Measurements from ENCODE around the gene TRPM2. TPM values are rescaled to one million over a fixed set of nuclear protein-coding genes. Genes with fewer than 3 reads are reported as not detected.

TRPM2 gene
- polyA plus RNA-seq, 3 donors from 2014 or later, result 3.0 to 11.1 (median 4.4) TPM

DNA sequence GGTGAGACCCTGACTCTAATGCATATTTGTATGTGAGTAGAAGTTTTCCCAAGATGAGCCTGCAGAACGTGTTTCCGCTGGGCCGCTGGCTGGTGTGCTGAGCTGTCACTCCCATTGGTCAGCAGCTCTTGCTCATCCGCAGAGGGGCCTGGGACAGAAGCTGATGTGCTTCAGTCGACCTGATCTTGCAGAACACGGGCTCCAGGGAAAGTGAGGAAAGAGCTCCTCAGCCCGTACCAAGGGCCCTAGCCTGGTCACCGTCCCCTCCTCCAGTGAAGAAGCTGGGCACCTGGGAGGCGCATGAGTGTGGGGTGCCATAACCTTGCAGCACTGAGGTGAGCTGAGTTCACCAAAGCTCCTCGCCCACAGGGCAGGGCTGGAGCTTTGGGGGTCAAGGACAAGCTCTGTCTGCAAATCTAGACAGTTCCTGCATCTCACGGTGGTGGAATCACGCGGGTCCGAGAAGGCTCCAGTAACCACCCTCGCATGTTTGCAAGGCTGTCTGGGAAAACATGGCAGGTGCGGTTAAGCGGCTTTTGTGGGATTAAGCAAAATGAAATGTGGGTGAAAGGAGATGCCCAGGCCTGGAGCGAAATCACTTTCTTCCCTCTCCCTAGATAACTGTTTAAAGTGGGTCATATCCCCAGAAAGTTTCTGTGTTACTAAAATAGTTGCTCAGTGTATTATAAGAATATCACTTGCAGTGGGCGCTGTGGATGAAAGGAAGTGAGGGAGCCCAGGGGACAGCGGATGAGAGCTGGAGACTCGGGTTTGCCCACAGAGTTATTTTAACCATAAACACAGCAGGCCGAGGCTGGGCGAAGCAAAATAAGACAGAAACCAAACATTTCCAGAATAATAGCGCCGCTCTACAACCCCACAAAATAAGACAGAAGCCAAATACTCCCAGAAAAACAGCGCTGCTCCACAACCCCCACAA is 68.8 kb downstream of the TRPM2 start:
- peaks cover 2 to 7% (median 4%) of the 10 kb centered on the region in 3 donors for H3K27me3 Mint-ChIP-seq (ENCODE audit: low read depth in 3 of 3)
- peaks cover 0 to 4% of the 10 kb centered on the region in 2 donors for H3K4me1 Mint-ChIP-seq
- H3K27ac Mint-ChIP-seq, result peak overlapping the region in 1 of 6 donors; percentile 24
- no peak for DNase-seq
- H3K4me3 Mint-ChIP-seq, result no peak overlapping the region
- peaks cover 0 to 2% (median 0%) of the 10 kb centered on the region in 6 donors for H3K9me3 Mint-ChIP-seq
- H3K36me3 Mint-ChIP-seq, result peaks cover 6 to 10% (median 8%) of the 10 kb centered on the region in 3 donors

DNA sequence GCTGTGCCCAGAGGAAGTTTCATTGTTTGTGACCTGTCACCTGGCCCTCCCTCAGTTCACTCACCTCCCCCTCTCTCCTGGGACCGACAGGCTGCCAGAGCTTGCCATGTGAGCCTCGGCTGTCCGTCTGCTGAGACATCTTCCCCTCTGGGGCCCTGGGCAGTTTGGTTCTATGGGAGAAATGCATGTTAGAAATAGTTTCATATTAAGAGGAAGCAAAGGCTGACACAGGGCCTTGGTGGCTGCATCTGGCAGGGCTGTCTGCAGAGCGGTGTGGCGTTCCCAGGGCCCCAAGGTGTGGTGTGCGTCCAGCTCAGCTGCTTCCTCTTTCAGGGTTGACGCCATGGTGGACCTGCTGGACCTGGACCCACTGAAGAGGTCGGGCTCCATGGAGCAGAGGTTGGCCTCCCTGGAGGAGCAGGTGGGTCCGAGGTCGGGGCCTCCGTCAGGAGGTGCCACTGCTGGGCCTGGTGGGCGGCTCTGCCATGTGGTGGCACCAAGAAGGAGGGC is 69.9 kb downstream of the TRPM2 start:
- peaks cover 0 to 7% (median 4%) of the 10 kb centered on the region in 3 donors for H3K27me3 Mint-ChIP-seq (ENCODE audit: low read depth in 3 of 3)
- H3K4me3 Mint-ChIP-seq, result no peak overlapping the region
- H3K9me3 Mint-ChIP-seq, result peaks cover 0 to 2% (median 0%) of the 10 kb centered on the region in 6 donors
- H3K36me3 Mint-ChIP-seq, result peaks cover 6 to 10% (median 8%) of the 10 kb centered on the region in 3 donors
- H3K27ac Mint-ChIP-seq, result no peak overlapping the region
- DNase-seq, result no peak
- peaks cover 0 to 4% of the 10 kb centered on the region in 2 donors for H3K4me1 Mint-ChIP-seq

DNA sequence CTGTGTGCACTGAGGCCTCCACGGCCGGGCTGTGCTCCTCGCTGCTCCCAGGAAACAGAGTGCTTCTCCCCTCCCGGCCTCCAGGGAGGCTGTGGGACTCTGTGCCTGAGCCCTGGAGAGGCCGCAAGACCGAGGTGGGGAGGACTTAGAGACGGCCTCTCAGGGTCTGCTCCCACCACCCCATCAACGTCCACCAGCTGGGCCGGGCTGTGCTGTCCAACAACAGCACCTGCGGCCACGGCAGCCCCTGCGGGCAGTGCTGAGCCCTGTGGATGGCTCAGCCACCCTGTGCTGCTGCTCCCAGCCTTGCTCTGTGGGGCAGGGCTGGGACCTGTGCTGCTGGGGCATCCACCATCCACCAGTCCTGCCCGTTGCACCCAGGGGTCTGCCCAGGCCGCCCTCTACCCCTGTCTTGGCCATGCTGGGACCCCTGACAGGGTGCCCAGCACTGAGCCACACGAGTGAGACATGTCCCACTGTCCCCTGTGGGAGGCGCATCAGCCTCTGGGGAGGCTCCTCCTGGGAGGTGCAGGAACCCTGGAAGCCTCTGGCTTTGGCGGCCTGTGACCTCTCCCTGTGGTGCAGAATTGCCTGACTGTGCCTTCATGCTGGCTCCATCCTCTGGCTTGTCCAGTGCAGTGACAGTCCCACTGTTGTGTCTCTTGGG is 70.7 kb downstream of the TRPM2 start:
- no peak for DNase-seq
- Mint-ChIP-seq H3K27me3 (ENCODE audit: low read depth in 3 of 3) (peaks cover 0 to 7% (median 4%) of the 10 kb centered on the region in 3 donors), H3K27ac (no peak overlapping the region)

GRCh38 chr21:44424608-44425306 is 71.3 kb downstream of the TRPM2 start:
- peaks cover 0 to 8% (median 2%) of the 10 kb centered on the region in 6 donors for H3K9me3 Mint-ChIP-seq
- H3K36me3 Mint-ChIP-seq, result peaks cover 0 to 6% (median 4%) of the 10 kb centered on the region in 3 donors
- H3K4me3 Mint-ChIP-seq, result no peak overlapping the region
- peaks cover under 1 to 2% (median 1%) of the 10 kb centered on the region in 3 donors for H3K27me3 Mint-ChIP-seq (ENCODE audit: low read depth in 3 of 3)
- no peaks in the 10 kb centered on the region for H3K4me1 Mint-ChIP-seq
- no peak overlapping the region for H3K27ac Mint-ChIP-seq
- DNase-seq, result no peak

More for the DNA sequence above, 70.7 kb downstream of the TRPM2 start:
- Mint-ChIP-seq H3K4me3 (no peak overlapping the region), H3K4me1 (peaks cover 0 to 4% of the 10 kb centered on the region in 2 donors), H3K36me3 (peaks cover 6 to 10% (median 8%) of the 10 kb centered on the region in 3 donors), H3K9me3 (peaks cover 0 to 5% (median under 1%) of the 10 kb centered on the region in 6 donors)

DNA sequence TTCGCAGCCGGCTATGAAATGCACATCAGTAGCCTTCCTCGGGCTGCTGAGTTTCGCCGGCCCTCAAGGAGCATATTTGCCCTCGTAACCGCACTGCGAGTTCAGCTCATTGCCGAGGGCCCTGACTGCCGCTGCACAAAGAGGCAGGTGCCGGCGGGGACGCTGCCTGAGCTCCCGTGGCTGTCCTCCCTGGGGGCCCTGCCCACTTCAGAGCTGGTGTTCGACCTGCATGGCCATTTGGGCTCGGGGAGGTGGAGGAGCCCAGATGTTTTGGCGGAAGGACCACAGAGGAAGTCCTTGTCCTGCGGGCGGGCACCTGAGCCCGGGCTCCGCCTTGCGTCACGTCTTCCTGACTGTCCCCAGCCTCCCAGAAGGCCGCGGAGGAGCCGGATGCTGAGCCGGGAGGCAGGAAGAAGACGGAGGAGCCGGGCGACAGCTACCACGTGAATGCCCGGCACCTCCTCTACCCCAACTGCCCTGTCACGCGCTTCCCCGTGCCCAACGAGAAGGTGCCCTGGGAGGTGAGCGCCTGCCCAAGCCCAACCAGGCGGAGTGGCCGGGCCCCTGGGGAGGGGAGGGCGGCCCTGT is 72.0 kb downstream of the TRPM2 start:
- DNase-seq, result no peak
- peaks cover 0 to 2% (median 0%) of the 10 kb centered on the region in 3 donors for H3K27me3 Mint-ChIP-seq (ENCODE audit: low read depth in 3 of 3)
- H3K4me3 Mint-ChIP-seq, result peak overlapping the region in 1 of 5 donors; percentile 27
- H3K4me1 Mint-ChIP-seq, result no peaks in the 10 kb centered on the region
- H3K27ac Mint-ChIP-seq, result no peak overlapping the region
- H3K36me3 Mint-ChIP-seq, result peaks cover 0 to 10% (median 8%) of the 10 kb centered on the region in 3 donors
- H3K9me3 Mint-ChIP-seq, result peaks cover 2 to 13% (median 5%) of the 10 kb centered on the region in 6 donors

DNA sequence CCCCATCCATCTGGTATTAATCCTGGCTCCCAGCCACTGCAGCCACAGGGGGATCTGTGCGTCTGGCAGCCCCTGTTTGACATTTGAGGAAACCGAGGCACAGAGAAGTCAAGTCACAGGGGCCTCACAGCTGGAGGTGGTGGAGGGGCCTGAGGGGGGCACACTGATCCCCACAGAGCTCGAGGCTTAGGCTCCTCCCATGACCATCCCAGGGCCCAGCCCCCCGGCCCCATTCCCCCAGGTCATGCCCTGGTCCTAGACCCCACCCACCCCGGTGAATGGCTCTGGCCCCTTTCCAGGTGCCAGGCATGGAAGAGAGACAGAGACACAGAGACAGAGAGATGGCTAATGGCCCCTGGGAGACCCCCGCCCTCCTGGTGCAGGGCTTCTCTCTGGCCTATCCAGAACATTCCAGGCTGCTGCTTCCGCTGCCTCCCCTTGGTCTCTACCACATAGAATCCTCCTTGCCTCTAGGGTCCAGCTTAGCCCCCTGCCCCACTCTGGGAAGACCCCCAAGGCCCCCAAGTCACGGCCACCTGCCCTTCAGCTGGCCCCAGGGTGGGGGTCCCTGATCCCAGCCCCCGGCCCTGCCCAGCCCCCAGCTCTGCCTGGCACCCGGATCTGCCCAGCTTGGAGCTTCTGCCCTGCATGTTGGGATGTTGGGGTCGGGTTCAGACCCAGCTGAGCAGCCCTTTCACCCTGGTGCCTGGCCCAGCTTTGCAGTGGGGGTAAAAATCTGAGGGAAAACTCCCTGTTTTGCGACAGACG is 72.7 kb downstream of the TRPM2 start:
- no peak for DNase-seq
- peaks cover 2 to 18% (median 9%) of the 10 kb centered on the region in 6 donors for H3K9me3 Mint-ChIP-seq

DNA sequence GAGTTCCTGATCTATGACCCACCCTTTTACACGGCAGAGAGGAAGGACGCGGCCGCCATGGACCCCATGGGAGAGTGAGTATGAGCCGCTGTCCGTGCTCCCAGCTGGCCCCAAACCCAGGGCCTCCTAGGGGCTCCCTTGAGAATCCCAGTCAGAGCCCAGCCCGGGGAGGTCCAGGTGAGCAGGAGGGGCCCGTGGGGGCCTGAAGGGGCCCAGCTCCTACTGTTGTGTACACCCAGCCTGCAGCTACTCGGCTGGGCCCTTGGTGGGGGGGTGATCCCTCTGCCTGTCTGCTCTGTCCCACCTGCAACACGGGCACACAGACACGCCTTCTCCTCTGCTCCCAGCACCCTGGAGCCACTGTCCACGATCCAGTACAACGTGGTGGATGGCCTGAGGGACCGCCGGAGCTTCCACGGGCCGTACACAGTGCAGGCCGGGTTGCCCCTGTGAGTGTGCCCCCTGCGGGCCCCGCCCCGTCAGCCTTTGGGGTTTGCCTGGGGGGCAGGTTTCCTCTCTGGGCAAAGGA is 73.3 kb downstream of the TRPM2 start:
- DNase-seq, result no peak
- no peaks in the 10 kb centered on the region for H3K4me1 Mint-ChIP-seq
- H3K27ac Mint-ChIP-seq, result no peak overlapping the region
- peaks cover 0 to 2% (median 0%) of the 10 kb centered on the region in 3 donors for H3K27me3 Mint-ChIP-seq (ENCODE audit: low read depth in 3 of 3)
- peaks cover 5 to 20% (median 19%) of the 10 kb centered on the region in 3 donors for H3K36me3 Mint-ChIP-seq
- H3K4me3 Mint-ChIP-seq, result no peak overlapping the region
- H3K9me3 Mint-ChIP-seq, result peaks cover 2 to 22% (median 9%) of the 10 kb centered on the region in 6 donors

More for the DNA sequence above, 72.7 kb downstream of the TRPM2 start:
- H3K27ac Mint-ChIP-seq, result no peak overlapping the region
- peaks cover 0 to 2% (median 0%) of the 10 kb centered on the region in 3 donors for H3K27me3 Mint-ChIP-seq (ENCODE audit: low read depth in 3 of 3)
- no peak overlapping the region for H3K4me3 Mint-ChIP-seq
- H3K36me3 Mint-ChIP-seq, result peaks cover 3 to 14% (median 13%) of the 10 kb centered on the region in 3 donors
- no peaks in the 10 kb centered on the region for H3K4me1 Mint-ChIP-seq

GRCh38 chr21:44427241-44428120 is 74.1 kb downstream of the TRPM2 start:
- Mint-ChIP-seq H3K27me3 (ENCODE audit: low read depth in 3 of 3) (peaks cover 0 to 2% (median under 1%) of the 10 kb centered on the region in 3 donors), H3K36me3 (peaks cover 12 to 27% (median 26%) of the 10 kb centered on the region in 3 donors), H3K27ac (peak overlapping the region in 2 of 6 donors; percentile 62 to 79), H3K4me1 (no peaks in the 10 kb centered on the region), H3K9me3 (peaks cover 2 to 25% (median 11%) of the 10 kb centered on the region in 6 donors), H3K4me3 (no peak overlapping the region)
- DNase-seq, result no peak

- peaks cover 0 to 2% (median 2%) of the 10 kb centered on the region in 3 donors for H3K27me3 Mint-ChIP-seq (ENCODE audit: low read depth in 3 of 3)
- no peaks in the 10 kb centered on the region for H3K4me1 Mint-ChIP-seq
- no peak overlapping the region for H3K4me3 Mint-ChIP-seq
- H3K9me3 Mint-ChIP-seq, result peaks cover 2 to 25% (median 11%) of the 10 kb centered on the region in 6 donors
- DNase-seq, result peak; percentile 64 to 71 (median 67)
- H3K27ac Mint-ChIP-seq, result peak overlapping the region in 5 of 6 donors; percentile 58 to 85 (median 72)
- peaks cover 12 to 31% (median 23%) of the 10 kb centered on the region in 3 donors for H3K36me3 Mint-ChIP-seq
These were observed 75.0 kb downstream of the TRPM2 start for GRCh38 chr21:44428281-44428960.

DNA sequence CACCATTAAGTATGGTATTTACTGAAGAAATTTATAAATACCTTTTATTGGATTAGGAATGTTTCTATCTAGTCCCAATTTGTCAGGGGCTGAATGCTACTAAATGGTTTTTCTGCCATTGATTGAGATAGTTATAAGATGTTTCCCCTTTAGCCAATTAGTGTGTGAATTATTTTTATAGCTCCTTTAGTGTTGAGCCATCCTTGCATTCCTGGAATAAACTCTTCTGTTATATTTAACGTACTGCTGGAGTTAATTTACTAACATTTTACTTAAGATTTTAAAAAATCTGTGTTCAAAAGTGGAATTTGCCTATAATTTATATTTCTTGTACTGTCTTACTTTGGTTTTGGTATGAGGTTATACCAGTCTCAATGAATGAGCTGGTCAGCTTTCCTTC is 76.5 kb downstream of the TRPM2 start:
- Mint-ChIP-seq H3K27me3 (ENCODE audit: low read depth in 3 of 3) (peaks cover 0 to 2% (median 2%) of the 10 kb centered on the region in 3 donors), H3K9me3 (peaks cover 2 to 25% (median 11%) of the 10 kb centered on the region in 6 donors), H3K4me1 (no peaks in the 10 kb centered on the region), H3K36me3 (peaks cover 12 to 31% (median 23%) of the 10 kb centered on the region in 3 donors), H3K27ac (no peak overlapping the region), H3K4me3 (no peak overlapping the region)
- DNase-seq, result no peak

DNA sequence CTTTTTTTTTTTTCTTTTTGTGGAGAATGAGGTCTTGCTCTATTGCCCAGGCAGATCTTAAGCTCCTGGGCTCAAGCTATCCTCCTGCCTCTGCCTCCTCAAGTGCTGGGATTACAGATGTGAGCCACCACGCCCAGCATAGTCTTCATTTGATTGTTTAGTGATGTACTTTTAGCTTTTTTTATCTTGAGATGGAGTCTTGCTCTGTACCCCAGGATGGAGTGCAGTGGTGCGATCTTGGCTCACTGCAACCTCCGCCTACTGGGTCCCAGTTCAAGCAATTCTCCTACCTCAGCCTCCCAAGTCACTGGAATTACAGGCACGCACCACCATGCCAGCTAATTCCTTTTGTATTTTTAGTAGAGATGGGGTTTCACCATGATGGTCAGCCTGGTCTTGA is 77.9 kb downstream of the TRPM2 start:
- Mint-ChIP-seq H3K27ac (no peak overlapping the region), H3K9me3 (peaks cover 2 to 25% (median 11%) of the 10 kb centered on the region in 6 donors), H3K4me3 (no peak overlapping the region), H3K27me3 (ENCODE audit: low read depth in 3 of 3) (peaks cover 0 to 2% (median 2%) of the 10 kb centered on the region in 3 donors), H3K36me3 (peaks cover 12 to 31% (median 23%) of the 10 kb centered on the region in 3 donors), H3K4me1 (no peaks in the 10 kb centered on the region)
- DNase-seq, result no peak
